Uterus (tissue), 4 donors: ENCODE data around the gene FIGN. TPM values are rescaled to one million over a fixed set of nuclear protein-coding genes. Genes with fewer than 3 reads are reported as not detected.

ENCODE experiments used
- DNase-seq, 2 donors: peaks; one replicate each; pipeline ENCODE4 v3.0.0-alpha.2; 2019 to 2020
- H3K27ac ChIP-seq, 2 donors: fragments of 200-600 bp; sonication (generic); 1 replicate in 1 of 2; 2 replicates in 1 of 2; pipeline ENCODE4 v1.5.1; 2016 to 2018
- H3K27me3 ChIP-seq, 2 donors: fragments of 200-600 bp; sonication (generic); one replicate each; pipeline ENCODE4 v1.5.1; 2018 to 2019; ENCODE audit warnings: control low read depth in 1 of 2
- H3K36me3 ChIP-seq, 2 donors: fragments of 200-600 bp; sonication (generic); one replicate each; pipeline ENCODE4 v1.5.1; 2019; ENCODE audit warnings: control low read depth in 1 of 2
- H3K4me1 ChIP-seq, 2 donors: fragments of 200-600 bp; sonication (generic); one replicate each; pipeline ENCODE4 v1.5.1; 2018 to 2019; ENCODE audit warnings: control low read depth in 1 of 2
- H3K4me3 ChIP-seq, 2 donors: fragments of 200-600 bp; sonication (generic); 1 replicate in 1 of 2; 2 replicates in 1 of 2; pipeline ENCODE4 v1.5.1; 2018 to 2019; ENCODE audit warnings: mild to moderate bottlenecking in 1 of 2
- H3K9me3 ChIP-seq, 2 donors: fragments of 200-600 bp; sonication (generic); one replicate each; pipeline ENCODE4 v1.5.1; 2019; ENCODE audit warnings: control low read depth in 1 of 2
- CTCF ChIP-seq, 4 experiments: fragments of 200-600 bp in 2 of 4; fragments of 450-650 bp in 2 of 4; sonication (generic) in 2 of 4; IDR thresholded peaks; one replicate each; pipeline ENCODE4 v1.5.1; 2016 to 2019; ENCODE audit warnings: antibody characterized with exemption in 4 of 4, mild to moderate bottlenecking in 2 of 4, moderate library complexity in 1 of 4
- POLR2A ChIP-seq, 2 donors: fragments of 450-650 bp; IDR thresholded peaks; one replicate each; pipeline ENCODE4 v1.6.1; 2016; ENCODE audit warnings: antibody characterized with exemption in 2 of 2, mild to moderate bottlenecking in 1 of 2, moderate library complexity in 1 of 2
- intact Hi-C: fragments of 100-400 bp; cut with DNase I; formaldehyde crosslinking; loops from one replicate; pipeline ENCODE4 v1.15.1; 2023; ENCODE audit warnings: low total_unique reads
- total RNA-seq, 4 donors: library from RNA; depleted of rRNA in 3 of 4; stranded (reverse); fragments of >200 nt in 3 of 4; gene quantifications; one replicate each; pipeline versions ENCODE4 v1.1.0 to v1.2.4, GENCODE V29; 2014 to 2023
- donor health status: DM: yes; HTN: yes; CAD: no.

FIGN gene
- total RNA-seq, 4 donors from 2014 or later: 1.8 to 9.8 (median 4.6) TPM

DNA sequence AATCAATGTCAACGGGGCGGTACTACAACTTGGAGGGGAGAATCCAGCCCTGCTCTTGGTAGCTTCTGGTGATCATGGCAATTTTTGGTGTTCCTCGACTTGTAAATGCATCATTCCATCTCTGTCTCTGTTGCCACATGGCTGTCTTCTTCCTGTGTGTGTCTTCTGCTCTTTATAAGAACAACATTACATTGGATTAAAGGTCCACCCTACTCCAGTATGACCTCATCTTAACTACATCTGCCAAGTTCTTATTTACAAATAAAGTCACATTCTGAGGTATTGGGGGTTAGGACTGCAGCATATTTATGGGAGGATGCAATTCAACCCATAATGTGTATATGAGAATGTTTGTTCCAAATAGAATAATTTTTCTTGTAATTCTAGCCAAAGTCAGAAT, 28.8 kb upstream of the FIGN start:
- H3K36me3 ChIP-seq: no peaks in the 10 kb centered on the region
- H3K9me3 ChIP-seq: no peaks in the 10 kb centered on the region
- H3K27me3 ChIP-seq: peaks cover 0 to 8% of the 10 kb centered on the region in 2 donors
- no peak overlapping the region for H3K27ac ChIP-seq
- intact Hi-C loops: no loop called here
- TF ChIP-seq POLR2A (IDR thresholded peaks at IDR 0.05) (no peak), CTCF (IDR thresholded peaks at IDR 0.05) (no peak)
- no peak overlapping the region for H3K4me3 ChIP-seq
- DNase-seq: no peak
- no peaks in the 10 kb centered on the region for H3K4me1 ChIP-seq

DNA sequence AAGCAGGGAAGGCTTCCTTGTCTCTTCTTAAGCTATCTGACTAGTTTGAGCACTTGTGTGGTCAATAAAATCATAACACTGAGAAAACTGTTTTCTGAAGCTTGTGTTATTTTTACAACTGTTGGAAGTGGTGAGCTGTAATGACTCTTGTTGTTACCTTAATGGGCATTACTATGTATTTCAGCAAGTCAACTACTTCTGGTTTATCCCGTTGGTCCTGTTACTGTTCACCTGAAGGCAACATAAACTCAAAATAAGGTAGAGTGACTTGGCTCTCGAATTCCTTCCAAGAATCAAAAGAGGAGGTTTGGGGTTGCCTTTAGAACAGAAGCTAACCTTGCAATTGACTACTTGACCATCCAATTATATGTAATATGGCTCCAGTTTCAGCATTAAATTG, 23.2 kb upstream of the FIGN start:
- intact Hi-C loops: no loop called here
- peaks cover 0 to 8% of the 10 kb centered on the region in 2 donors for H3K27me3 ChIP-seq
- no peak overlapping the region for H3K27ac ChIP-seq
- H3K4me3 ChIP-seq: no peak overlapping the region
- DNase-seq: no peak
- TF ChIP-seq POLR2A (IDR thresholded peaks at IDR 0.05) (no peak), CTCF (IDR thresholded peaks at IDR 0.05) (no peak)
- no peaks in the 10 kb centered on the region for H3K9me3 ChIP-seq
- H3K36me3 ChIP-seq: no peaks in the 10 kb centered on the region
- no peaks in the 10 kb centered on the region for H3K4me1 ChIP-seq

DNA sequence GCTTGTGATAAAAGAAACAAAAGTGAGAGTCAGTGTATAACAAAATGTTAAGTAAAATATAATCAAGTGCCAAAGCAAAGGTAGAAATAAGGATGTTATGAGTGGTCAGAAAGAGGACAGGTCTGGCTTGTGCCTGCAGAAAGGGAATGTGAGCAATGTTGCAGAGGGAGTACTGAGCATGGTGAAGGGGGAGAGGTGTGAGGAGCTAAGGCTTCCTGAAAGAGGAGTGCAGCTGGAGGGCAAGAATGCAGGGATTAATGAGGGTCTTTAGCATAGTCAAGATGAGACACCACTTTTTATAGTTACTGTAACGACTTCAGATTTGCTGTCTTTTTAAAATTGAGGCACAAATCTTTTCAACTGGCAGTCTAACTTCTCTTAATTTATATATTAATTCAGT, 22.0 kb upstream of the FIGN start:
- H3K4me3 ChIP-seq: no peak overlapping the region
- no peak overlapping the region for H3K27ac ChIP-seq
- TF ChIP-seq POLR2A (IDR thresholded peaks at IDR 0.05) (no peak), CTCF (IDR thresholded peaks at IDR 0.05) (no peak)
- H3K36me3 ChIP-seq: no peaks in the 10 kb centered on the region
- DNase-seq: no peak
- peaks cover 0 to 8% of the 10 kb centered on the region in 2 donors for H3K27me3 ChIP-seq
- intact Hi-C loops: no loop called here
- H3K4me1 ChIP-seq: no peaks in the 10 kb centered on the region
- no peaks in the 10 kb centered on the region for H3K9me3 ChIP-seq

GRCh38 chr2:163756588-163756987, 20.8 kb upstream of the FIGN start:
- no peak for DNase-seq
- no peak for TF ChIP-seq POLR2A (IDR thresholded peaks at IDR 0.05)
- no peak for TF ChIP-seq CTCF (IDR thresholded peaks at IDR 0.05)
- Histone ChIP-seq H3K4me1 (no peaks in the 10 kb centered on the region), H3K4me3 (no peak overlapping the region), H3K9me3 (no peaks in the 10 kb centered on the region), H3K27ac (no peak overlapping the region), H3K36me3 (no peaks in the 10 kb centered on the region), H3K27me3 (peaks cover 0 to 8% of the 10 kb centered on the region in 2 donors)
- intact Hi-C loops: no loop called here

- DNase-seq: no peak
- no peaks in the 10 kb centered on the region for H3K36me3 ChIP-seq
- no peak overlapping the region for H3K27ac ChIP-seq
- intact Hi-C loops: no loop called here
- H3K4me3 ChIP-seq: no peak overlapping the region
- H3K27me3 ChIP-seq: no peaks in the 10 kb centered on the region
- no peaks in the 10 kb centered on the region for H3K4me1 ChIP-seq
- no peaks in the 10 kb centered on the region for H3K9me3 ChIP-seq
- TF ChIP-seq POLR2A (IDR thresholded peaks at IDR 0.05) (no peak), CTCF (IDR thresholded peaks at IDR 0.05) (no peak)
Measured at GRCh38 chr2:163755366-163755765, 19.6 kb upstream of the FIGN start.
